HG03469 (cell line): Measurements from ENCODE around the gene AGO4.
"Not testable (repeated sequence)": the region's sequence is repeated elsewhere in the genome, so short reads cannot be mapped to it uniquely, and the experiment has no call there.

ENCODE experiments used
- ATAC-seq: cut with Tn5 transposase; IDR thresholded peaks from one replicate; pipeline ENCODE4 v1.9.1; 2021; ENCODE audit warnings: mild to moderate bottlenecking, moderate library complexity, moderate number of reproducible peaks; ENCODE audit not compliant: unreplicated experiment

AGO4 gene

GRCh38 chr1:35863881-35864625 is 56.2 kb downstream of the AGO4 start:
- no peak for ATAC-seq

GRCh38 chr1:35864813-35865212 is 57.0 kb downstream of the AGO4 start:
- no peak for ATAC-seq

GRCh38 chr1:35866991-35867390 is 59.2 kb downstream of the AGO4 start:
- no peak for ATAC-seq

GRCh38 chr1:35869245-35869950 is 61.6 kb downstream of the AGO4 start:
- ATAC-seq, result not testable (repeated sequence)

- ATAC-seq, result no peak
These were observed 63.0 kb downstream of the AGO4 start for GRCh38 chr1:35870651-35871309.

GRCh38 chr1:35873243-35873750 is 65.5 kb downstream of the AGO4 start:
- no peak for ATAC-seq

GRCh38 chr1:35874115-35874514 is 66.3 kb downstream of the AGO4 start:
- ATAC-seq, result not testable (repeated sequence)

GRCh38 chr1:35876988-35877387 is 69.2 kb downstream of the AGO4 start:
- no peak for ATAC-seq

GRCh38 chr1:35881850-35882273 is 74.0 kb downstream of the AGO4 start:
- ATAC-seq, result no peak

GRCh38 chr1:35882586-35882944 is 74.7 kb downstream of the AGO4 start:
- no peak for ATAC-seq

GRCh38 chr1:35882945-35883634 is 75.3 kb downstream of the AGO4 start, which contains the start of gene AGO1:
AGO1 (plus strand) TSS chr1:35883209; CDS start chr1:35883422, 213 bp downstream.
- ATAC-seq, result peak; percentile 63

GRCh38 chr1:35883635-35884101 is 75.9 kb downstream of the AGO4 start:
- no peak for ATAC-seq

GRCh38 chr1:35884934-35885333 is 77.1 kb downstream of the AGO4 start:
- ATAC-seq, result no peak

- ATAC-seq, result no peak
These were observed 78.2 kb downstream of the AGO4 start for GRCh38 chr1:35885961-35886558.

GRCh38 chr1:35886577-35887431 is 79.0 kb downstream of the AGO4 start:
- ATAC-seq, result no peak

- ATAC-seq, result no peak
These were observed 79.7 kb downstream of the AGO4 start for GRCh38 chr1:35887508-35887907.

- no peak for ATAC-seq
These were observed 80.4 kb downstream of the AGO4 start for GRCh38 chr1:35888255-35888654.

GRCh38 chr1:35888981-35889380 is 81.2 kb downstream of the AGO4 start:
- not testable (repeated sequence) for ATAC-seq

- no peak for ATAC-seq
These were observed 85.4 kb downstream of the AGO4 start for GRCh38 chr1:35893051-35893879.
